Mammary epithelial cell (primary cell): ENCODE results near the gene MBIP.

Experiments used
- CTCF ChIP-seq, 2 donors: IDR thresholded peaks in 1 of 2; conservative IDR thresholded peaks in 1 of 2; 2 replicates each; pipeline ENCODE4 v1.5.1; 2011 to 2012; ENCODE audit warnings: inconsistent platforms in 2 of 2, low read length in 2 of 2, mild to moderate bottlenecking in 2 of 2, control low read depth in 1 of 2, low read depth in 1 of 2; ENCODE audit not compliant: insufficient read depth in 1 of 2; ENCODE audit errors: extremely low read depth in 1 of 2
- EZH2 ChIP-seq: IDR thresholded peaks from 2 replicates; pipeline ENCODE4 v1.6.1; 2012; ENCODE audit warnings: low read length, inconsistent platforms, borderline replicate concordance

GRCh38 chr14:36301159-36301558, 19.3 kb downstream of the MBIP start:
- TF ChIP-seq CTCF (conservative IDR thresholded peaks at IDR 0.05 in 1 of 2, IDR thresholded peaks at IDR 0.05 in 1 of 2; ENCODE audit: extremely low read depth in 1 of 2, insufficient read depth in 1 of 2, low read depth in 1 of 2, low read length in 2 of 2) (no peak), EZH2 (no peak)
